Gastroesophageal sphincter (tissue), 3 donors: ENCODE data around the gene FABP3.

ENCODE experiments used
- CTCF ChIP-seq, 4 experiments: fragments of 200-600 bp in 2 of 4; fragments of 450-650 bp in 2 of 4; sonication (generic) in 1 of 4; IDR thresholded peaks; one replicate each; pipeline ENCODE4 v1.5.1; 2017 to 2019; ENCODE audit warnings: antibody characterized with exemption in 4 of 4, mild to moderate bottlenecking in 2 of 4, moderate library complexity in 2 of 4
- POLR2A ChIP-seq, 2 donors: fragments of 450-650 bp; IDR thresholded peaks; one replicate each; pipeline ENCODE4 v1.6.1; 2017; ENCODE audit warnings: antibody characterized with exemption in 2 of 2, mild to moderate bottlenecking in 2 of 2, moderate library complexity in 1 of 2

- no peak for TF ChIP-seq CTCF (IDR thresholded peaks at IDR 0.05)
- no peak for TF ChIP-seq POLR2A (IDR thresholded peaks at IDR 0.05)
Observed at GRCh38 chr1:31370021-31370420, 2.9 kb downstream of the FABP3 start.
